IMR-90 (cell line): ENCODE results near the gene APOA4. TPM values are rescaled to one million over a fixed set of nuclear protein-coding genes. Genes with fewer than 3 reads are reported as not detected.

ENCODE experiments used
- ATAC-seq: fragments of 200-7000 bp; cut with Tn5 transposase; 2 replicates; pipeline ENCODE4 v1.9.1; 2020; ENCODE audit warnings: low read depth, mild to moderate bottlenecking, moderate library complexity
- BruUV-seq: library from RNA; stranded (reverse); fragments of 400-500 nt; replicated peaks from 2 replicates; lab custom pipeline; 2021; lab: Mats Ljungman, UMichigan
- CTCF ChIA-PET: fragments of 300-600 bp; formaldehyde crosslinking; extraction: SDS; loops from one replicate; lab custom pipeline; 2021; ENCODE audit warnings: antibody characterized with exemption; lab: Yijun Ruan, JAX
- POLR2A ChIA-PET: fragments of 300-600 bp; sonication (Branson Sonifier 250); formaldehyde crosslinking; loops from one replicate; lab custom pipeline; 2022; ENCODE audit warnings: antibody characterized with exemption; ENCODE audit not compliant: unreplicated experiment; lab: Charles Lee
- DNase-seq: peaks from one replicate; pipeline ENCODE4 v3.0.0; 2013
- H2AFZ ChIP-seq: replicated peaks from 2 replicates; pipeline ENCODE3; 2013; ENCODE audit warnings: low read length, mild to moderate bottlenecking; ENCODE audit not compliant: poor library complexity
- H2AK5ac ChIP-seq: 2 replicates; pipeline ENCODE4 v1.6.1; 2013; ENCODE audit warnings: low read depth, low read length, inconsistent platforms
- H2AK9ac ChIP-seq: replicated peaks from 2 replicates; pipeline ENCODE3; 2013; ENCODE audit warnings: mild to moderate bottlenecking, low read depth, low read length, moderate library complexity; ENCODE audit not compliant: poor library complexity
- H2BK120ac ChIP-seq: 2 replicates; pipeline ENCODE4 v1.6.1; 2013; ENCODE audit warnings: low read depth, low read length, inconsistent platforms
- H2BK15ac ChIP-seq: 3 replicates; pipeline ENCODE4 v1.6.1; 2013; ENCODE audit warnings: low read depth, low read length, inconsistent platforms
- H2BK20ac ChIP-seq: 2 replicates; pipeline ENCODE4 v1.6.1; 2013; ENCODE audit warnings: low read depth, mild to moderate bottlenecking, inconsistent platforms, low read length, moderate library complexity
- H2BK5ac ChIP-seq: 2 replicates; pipeline ENCODE4 v1.6.1; 2013; ENCODE audit warnings: mild to moderate bottlenecking, low read depth, low read length, inconsistent platforms; ENCODE audit not compliant: poor library complexity, severe bottlenecking
- H3K14ac ChIP-seq: replicated peaks from 2 replicates; pipeline ENCODE4 v1.6.1; 2013; ENCODE audit warnings: low read depth, low read length, inconsistent platforms
- H3K18ac ChIP-seq: 2 replicates; pipeline ENCODE4 v1.6.1; 2013; ENCODE audit warnings: low read depth, low read length, control low read depth
- H3K23ac ChIP-seq: 2 replicates; pipeline ENCODE4 v1.6.1; 2013; ENCODE audit warnings: low read depth, low read length, inconsistent platforms
- H3K27ac ChIP-seq: 2 replicates; pipeline ENCODE4 v1.5.1; 2013; ENCODE audit warnings: mild to moderate bottlenecking, control low read depth, low read length; ENCODE audit not compliant: insufficient read depth
- H3K27me3 ChIP-seq: 2 replicates; pipeline ENCODE4 v1.6.1; 2013; ENCODE audit warnings: low read length; ENCODE audit not compliant: control insufficient read depth, insufficient read depth
- H3K36me3 ChIP-seq: 2 replicates; pipeline ENCODE4 v1.6.1; 2013; ENCODE audit warnings: low read length, mixed read lengths; ENCODE audit not compliant: control insufficient read depth, insufficient read depth
- H3K4ac ChIP-seq: 2 replicates; pipeline ENCODE4 v1.6.1; 2013; ENCODE audit warnings: low read depth, low read length, inconsistent platforms
- H3K4me1 ChIP-seq: 2 replicates; pipeline ENCODE4 v1.6.1; 2013; ENCODE audit warnings: low read length, mixed read lengths; ENCODE audit not compliant: control insufficient read depth, insufficient read depth
- H3K4me2 ChIP-seq: 2 replicates; pipeline ENCODE4 v1.6.1; 2013; ENCODE audit warnings: low read depth, mild to moderate bottlenecking, control low read depth, low read length, moderate library complexity
- H3K4me3 ChIP-seq: 2 replicates; pipeline ENCODE4 v1.5.1; 2013; ENCODE audit warnings: low read depth, mild to moderate bottlenecking, control low read depth, low read length, moderate library complexity; ENCODE audit not compliant: insufficient read depth
- H3K56ac ChIP-seq: 2 replicates; pipeline ENCODE4 v1.6.1; 2013; ENCODE audit warnings: low read length, inconsistent platforms; ENCODE audit not compliant: insufficient read depth; ENCODE audit errors: extremely low read depth
- H3K79me1 ChIP-seq, 2 experiments: 2 replicates each; pipeline ENCODE4 v1.6.1; 2013; ENCODE audit warnings: low read length in 2 of 2, inconsistent platforms in 1 of 2, low read depth in 1 of 2
- H3K9ac ChIP-seq: 2 replicates; pipeline ENCODE4 v1.6.1; 2013; ENCODE audit warnings: low read depth, low read length, control low read depth
- H3K9me1 ChIP-seq: 2 replicates; pipeline ENCODE4 v1.6.1; 2013; ENCODE audit warnings: low read length, inconsistent platforms; ENCODE audit not compliant: insufficient read depth
- H3K9me3 ChIP-seq: 2 replicates; pipeline ENCODE4 v1.6.1; 2013; ENCODE audit warnings: low read length; ENCODE audit not compliant: control insufficient read depth, insufficient read depth
- H4K20me1 ChIP-seq: 2 replicates; pipeline ENCODE4 v1.6.1; 2013; ENCODE audit warnings: low read length, inconsistent platforms; ENCODE audit not compliant: insufficient read depth
- H4K5ac ChIP-seq: 2 replicates; pipeline ENCODE4 v1.6.1; 2013; ENCODE audit warnings: mild to moderate bottlenecking, low read depth, low read length, control low read depth
- H4K8ac ChIP-seq, 2 experiments: 2 replicates each; pipeline ENCODE4 v1.6.1; 2013; ENCODE audit warnings: low read depth in 2 of 2, low read length in 2 of 2, control low read depth in 1 of 2, inconsistent platforms in 1 of 2
- H4K91ac ChIP-seq: 2 replicates; pipeline ENCODE4 v1.6.1; 2013; ENCODE audit warnings: low read depth, low read length, inconsistent platforms; ENCODE audit not compliant: insufficient read depth
- RAD21 ChIP-seq: IDR thresholded peaks from 2 replicates; pipeline ENCODE4 v1.6.1; 2012; ENCODE audit warnings: low read length, improper control_type of control experiment
- WGBS, 2 experiments: methylation state at CpG; one replicate each; pipeline versions ENCODE4 v1.1.5 to v1.1.7; 2013; ENCODE audit warnings: missing lambda C conversion rate in 2 of 2; ENCODE audit not compliant: insufficient read length in 1 of 2; ENCODE audit errors: extremely low coverage in 2 of 2; 5-methylcytosine and 5-hydroxymethylcytosine counted together
- dilution Hi-C: fragments of 300-500 bp; cut with HindIII; formaldehyde crosslinking; loops from one replicate; pipeline ENCODE4 v1.14.3; 2018; ENCODE audit warnings: low sequenced_read_pairs; ENCODE audit not compliant: unreplicated experiment
- in situ Hi-C: fragments of 300-500 bp; cut with MboI; formaldehyde crosslinking; loops from 3 replicates; pipeline ENCODE4 v1.14.3; 2019; ENCODE audit warnings: low sequenced_read_pairs, inconsistent platforms, mixed read lengths
- intact Hi-C: fragments of 100-400 bp; cut with micrococcal nuclease; formaldehyde crosslinking; loops from 2 replicates; pipeline ENCODE4 v1.10.0; 2022
- polyA plus RNA-seq, 3 experiments: library from polyadenylated mRNA; depleted of rRNA; stranded (reverse); fragments of >200 nt; gene quantifications; 2 replicates each; pipeline ENCODE4 v1.2.3, GENCODE V29; 2012; ENCODE audit warnings: low replicate concordance in 1 of 3
- total RNA-seq: library from RNA; depleted of rRNA; stranded (reverse); fragments of >200 nt; gene quantifications from 2 replicates; pipeline ENCODE4 v1.2.3, GENCODE V29; 2012

The APOA4 gene
- total and polyA plus RNA-seq, 2 of the 4 experiments (the other 2 are of a cell fraction) = not detected

DNA sequence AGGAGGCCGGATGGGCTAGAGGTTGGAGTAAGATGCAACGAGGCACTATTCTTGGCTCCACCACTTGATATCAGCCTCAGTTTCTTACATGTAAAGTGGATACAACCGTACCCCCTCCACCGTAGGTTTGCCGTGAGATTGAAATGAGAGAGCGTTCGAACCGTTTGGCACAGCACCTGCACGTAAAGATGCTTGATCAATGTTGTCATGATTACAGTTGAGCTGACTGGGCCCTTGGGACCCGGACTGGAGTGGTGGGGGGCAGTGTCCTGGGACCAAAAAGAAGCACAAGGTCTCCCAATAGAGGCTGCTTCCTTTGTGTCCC is 10.3 kb upstream of the APOA4 start:
- WGBS, 2 experiments = 75% methylated on average over 4 of the region's 10 CpGs; no CpG with 5 or more reads in 1 of the 2 experiments
- Histone ChIP-seq H2BK15ac (no peak overlapping the region), H3K4me2 (no peak overlapping the region), H4K8ac (no peak overlapping the region), H2BK120ac (no peak overlapping the region), H3K4me1 (peaks cover 7% of the 10 kb centered on the region; the same call in 1 of the 2 replicates), H2AK9ac (no peak overlapping the region), H3K14ac (no peak overlapping the region), H3K27me3 (peaks cover 5% of the 10 kb centered on the region; the same call in 1 of the 2 replicates), H3K4me3 (no peak overlapping the region), H2AFZ (peak overlapping the region; percentile 23), H3K9me3 (no peaks in the 10 kb centered on the region), H3K18ac (no peak overlapping the region), H3K9me1 (no peaks in the 10 kb centered on the region; the same call in 1 of the 2 replicates), H2BK5ac (no peak overlapping the region), H3K79me1 (no peaks in the 10 kb centered on the region), H3K4ac (no peak overlapping the region), H3K9ac (no peak overlapping the region), H2BK20ac (no peak overlapping the region), H3K56ac (no peak overlapping the region), H4K91ac (no peak overlapping the region), H3K36me3 (no peaks in the 10 kb centered on the region), H4K20me1 (no peaks in the 10 kb centered on the region), H3K27ac (no peak overlapping the region), H3K23ac (no peak overlapping the region), H4K5ac (no peak overlapping the region), H2AK5ac (no peak overlapping the region)
- no peak for TF ChIP-seq RAD21
- intact Hi-C loops (no loop called here), in situ Hi-C loops (no loop called here), dilution Hi-C loops (no loop called here)
- ChIA-PET CTCF (no interaction called here), POLR2A (no interaction called here)
- no peak for ATAC-seq
- DNase-seq = no peak
- no TSS peak for BruUV-seq
